ENCODE measurements around the gene ERI3.

DNA sequence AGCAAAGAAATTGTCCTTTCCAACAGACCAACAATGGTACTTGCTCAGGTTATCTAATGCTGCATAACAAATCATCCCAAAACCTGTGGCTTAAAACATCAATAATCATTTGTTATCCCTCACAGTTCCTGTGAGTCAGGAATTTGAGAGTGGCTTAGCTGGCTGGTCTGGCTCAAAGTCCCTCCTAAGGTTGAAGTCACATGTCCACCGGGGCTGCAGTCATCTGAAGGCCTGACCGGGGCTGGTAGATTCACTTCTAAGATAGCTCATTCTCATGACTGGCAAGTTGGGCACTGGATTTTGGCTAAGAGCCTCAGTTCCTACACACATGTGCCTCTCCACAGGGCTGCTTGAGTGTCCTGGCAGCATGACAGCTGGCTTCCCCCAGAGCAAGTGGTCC is 16.9 kb downstream of the ERI3 start:
- TF ChIP-seq POLR2AphosphoS5 (IDR thresholded peaks at IDR 0.05) (no peak), CTCF (IDR thresholded peaks at IDR 0.05) (no peak), POLR2A (IDR thresholded peaks at IDR 0.05) (no peak)
